CD4-positive, alpha-beta T cell treated with Interleukin-12 subunit alpha and Interleukin-12 subunit beta, for 1 hour (primary cell): Measurements from ENCODE around the gene ZNF511.
A peak's percentile ranks its signal among the peaks of the same experiment; 100 is the strongest.

Experiments
- DNase-seq: peaks from one replicate; pipeline ENCODE4 v3.0.0-alpha.2; 2020

The ZNF511 gene

GRCh38 chr10:133293810-133294119 is 14.9 kb upstream of the ZNF511 start:
- no peak for DNase-seq

- no peak for DNase-seq
These were observed 14.5 kb upstream of the ZNF511 start for GRCh38 chr10:133294189-133294588.

- DNase-seq, result no peak
These were observed 13.0 kb upstream of the ZNF511 start for GRCh38 chr10:133295426-133296320.

- DNase-seq, result no peak
These were observed 11.2 kb upstream of the ZNF511 start for GRCh38 chr10:133297504-133297903.

DNA sequence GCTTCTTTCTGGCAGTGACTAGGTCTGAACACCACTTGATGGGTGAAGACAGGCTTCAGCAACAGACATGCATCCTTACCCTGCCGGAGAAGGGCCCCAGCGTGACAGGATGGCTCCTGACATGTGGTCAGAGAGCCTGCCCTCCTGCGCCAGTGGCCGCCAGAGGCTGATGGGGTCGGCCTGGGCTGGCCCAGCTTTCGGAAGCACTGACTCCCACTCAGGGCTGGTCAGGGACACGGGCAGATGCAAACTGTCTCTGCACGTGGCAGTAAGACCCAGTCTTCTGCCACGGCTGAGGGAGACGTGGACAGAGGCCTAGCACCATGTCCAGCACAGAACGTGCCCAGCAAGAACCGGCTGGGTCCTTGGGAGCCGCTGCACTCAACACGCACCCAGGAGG is 10.2 kb upstream of the ZNF511 start:
- DNase-seq, result no peak

- DNase-seq, result no peak
These were observed 9.5 kb upstream of the ZNF511 start for GRCh38 chr10:133299224-133299623.

DNA sequence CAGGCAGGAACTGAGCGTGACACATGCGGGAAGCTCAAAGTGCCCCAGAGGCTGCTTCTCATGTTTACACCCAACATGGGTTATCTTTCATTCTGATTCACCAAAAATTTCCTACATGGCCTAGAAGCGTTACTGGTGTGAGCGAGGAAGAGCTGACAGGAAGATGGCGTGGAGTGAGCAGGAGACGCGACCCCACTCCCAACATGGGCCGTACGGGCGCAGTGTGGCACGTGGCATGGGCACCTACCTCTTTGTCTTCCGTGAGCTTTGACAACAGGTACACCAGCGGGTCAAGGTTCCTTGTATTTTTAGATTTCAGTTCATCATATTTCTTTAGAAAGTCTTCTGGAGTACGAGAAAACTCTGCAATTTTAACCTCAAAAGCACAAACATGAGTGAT is 9.0 kb upstream of the ZNF511 start:
- DNase-seq, result no peak

DNA sequence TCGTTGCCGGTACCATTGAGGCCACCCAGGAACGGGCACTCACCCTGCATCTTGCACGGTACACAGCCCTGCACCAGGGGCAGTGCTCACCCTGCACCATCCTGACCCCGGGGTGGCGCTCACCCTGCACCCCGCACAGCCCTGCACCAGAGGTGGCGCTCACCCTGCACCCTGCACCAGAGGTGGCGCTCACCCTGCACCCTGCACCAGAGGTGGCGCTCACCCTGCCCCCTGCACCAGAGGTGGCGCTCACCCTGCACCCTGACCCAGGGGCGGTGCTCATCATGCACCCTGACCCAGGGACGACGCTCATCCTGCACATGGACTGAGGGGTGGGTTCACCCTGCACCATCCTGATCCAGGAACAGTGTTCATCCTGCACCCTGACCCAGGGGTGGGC is 6.5 kb upstream of the ZNF511 start:
- DNase-seq, result no peak

GRCh38 chr10:133303206-133303605 is 5.5 kb upstream of the ZNF511 start:
- DNase-seq, result no peak

DNA sequence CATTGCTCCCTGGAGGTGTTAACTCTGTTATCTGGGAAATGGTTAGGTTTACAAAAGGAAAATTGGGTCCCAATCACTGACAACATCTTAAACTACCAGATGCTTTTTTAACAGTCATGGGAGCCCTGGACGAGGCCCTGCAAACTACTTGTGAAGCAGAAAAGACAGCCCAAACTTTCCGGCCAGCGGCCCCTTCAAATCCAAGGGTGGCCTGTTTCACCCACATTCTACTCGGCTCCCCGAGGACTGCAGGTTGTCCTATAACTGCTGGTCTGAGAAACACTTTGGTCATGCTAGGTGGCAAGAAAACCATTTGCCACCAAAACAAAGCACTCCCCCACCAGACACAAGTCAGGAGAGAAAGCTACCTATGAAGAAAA is 2.6 kb upstream of the ZNF511 start:
- DNase-seq, result no peak

DNA sequence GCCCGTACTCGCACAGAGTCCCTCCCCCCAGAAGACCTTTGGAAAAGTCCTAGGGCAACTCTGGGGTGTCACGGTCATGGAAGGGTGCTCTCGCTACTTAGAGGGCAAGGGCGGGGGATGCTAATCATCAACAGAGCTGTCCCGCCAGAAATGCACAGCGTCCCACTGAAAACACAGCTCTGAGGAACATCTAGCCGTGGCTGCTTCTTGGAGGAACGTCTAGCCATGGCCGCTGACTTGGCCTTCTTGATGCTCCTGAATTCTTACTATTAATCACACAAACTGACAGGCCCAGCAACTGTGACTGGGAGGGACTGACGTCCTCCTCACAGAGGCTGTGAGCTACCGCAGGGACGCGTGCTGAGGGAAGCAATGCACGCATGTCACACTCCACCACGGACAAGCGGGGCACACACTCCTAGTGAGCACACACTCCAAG is 1.8 kb upstream of the ZNF511 start:
- no peak for DNase-seq

- peak; percentile 91 for DNase-seq
These were observed 816 bp upstream of the ZNF511 start for GRCh38 chr10:133307776-133308420.

DNA sequence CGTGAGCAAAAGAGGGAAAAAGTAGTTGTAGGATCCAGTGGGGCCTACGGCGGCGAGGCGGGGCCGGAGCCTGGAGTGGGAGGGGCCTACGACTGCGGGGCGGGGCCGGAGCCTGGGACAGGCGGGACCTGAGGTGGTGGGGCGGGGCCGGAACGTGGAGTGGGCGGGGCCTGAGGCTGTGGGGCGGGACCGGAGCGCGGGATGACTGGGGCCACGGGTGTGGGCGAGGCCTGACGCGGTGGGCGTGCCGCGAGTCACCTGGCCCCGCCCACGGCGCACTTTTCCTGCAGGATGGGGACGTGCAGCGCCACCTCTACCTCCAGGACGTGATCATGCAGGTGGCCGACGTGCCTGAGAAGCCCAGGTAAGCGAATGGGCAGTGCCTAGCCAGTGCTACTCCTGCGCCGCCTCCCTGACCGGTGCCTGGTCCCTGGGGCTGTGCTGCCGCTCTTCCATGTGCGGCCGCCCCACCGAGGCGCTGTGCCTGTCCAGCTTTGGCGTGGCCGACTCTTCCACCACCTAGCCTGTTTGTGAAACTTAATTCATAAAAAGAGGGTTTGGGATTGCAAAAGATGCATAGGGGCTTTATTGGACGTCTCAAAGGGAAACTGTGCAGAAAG is 496 bp downstream of the ZNF511 start:
- DNase-seq, result peak; percentile 93

DNA sequence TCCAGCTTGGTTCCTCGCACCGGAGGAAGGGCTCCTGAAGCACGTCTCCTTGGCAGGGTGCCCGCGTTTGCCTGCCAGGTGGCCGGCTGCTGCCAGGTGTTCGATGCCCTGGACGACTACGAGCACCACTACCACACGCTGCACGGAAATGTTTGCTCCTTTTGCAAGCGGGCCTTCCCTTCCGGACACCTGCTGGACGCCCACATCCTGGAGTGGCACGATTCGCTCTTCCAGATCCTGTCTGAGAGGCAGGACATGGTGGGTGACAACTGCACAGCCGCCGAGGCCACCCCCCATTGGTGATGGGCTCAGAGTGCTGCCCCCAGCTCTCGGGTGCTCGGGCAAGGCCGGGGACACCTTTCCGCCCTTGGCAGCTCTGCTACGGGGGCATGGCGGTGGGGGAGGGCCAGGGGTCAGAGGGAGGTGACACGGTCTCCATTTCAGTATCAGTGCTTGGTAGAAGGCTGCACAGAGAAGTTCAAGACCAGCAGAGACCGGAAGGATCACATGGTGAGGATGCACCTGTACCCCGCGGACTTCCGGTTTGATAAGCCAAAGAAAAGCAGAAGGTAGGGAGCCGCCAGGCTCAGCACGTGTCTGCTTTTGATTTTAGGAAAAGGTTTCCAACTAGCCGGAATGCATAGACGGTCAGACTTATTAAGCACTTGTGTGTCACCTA is 1.1 kb downstream of the ZNF511 start:
- DNase-seq, result no peak

- DNase-seq, result no peak
These were observed 1.7 kb downstream of the ZNF511 start for GRCh38 chr10:133310399-133310755.

DNA sequence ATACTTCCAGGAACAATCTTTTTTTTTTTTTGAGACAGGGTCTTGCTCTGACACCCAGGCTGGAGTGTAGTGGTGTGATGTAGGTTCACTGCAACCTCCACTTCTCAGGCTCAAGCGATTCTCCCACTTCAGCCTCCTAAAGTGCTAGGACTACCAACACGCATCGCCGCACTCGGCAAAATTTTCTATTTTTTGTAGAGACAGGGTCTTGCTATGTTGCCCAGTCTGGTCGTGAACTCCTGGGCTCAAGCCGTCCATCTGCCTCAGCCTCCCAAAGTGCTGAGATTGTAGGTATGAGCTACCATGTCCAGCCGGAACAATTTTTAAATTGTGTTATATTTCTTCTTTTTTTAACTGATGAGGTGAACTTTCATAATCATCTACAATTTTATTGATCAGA is 2.1 kb downstream of the ZNF511 start:
- DNase-seq, result no peak

DNA sequence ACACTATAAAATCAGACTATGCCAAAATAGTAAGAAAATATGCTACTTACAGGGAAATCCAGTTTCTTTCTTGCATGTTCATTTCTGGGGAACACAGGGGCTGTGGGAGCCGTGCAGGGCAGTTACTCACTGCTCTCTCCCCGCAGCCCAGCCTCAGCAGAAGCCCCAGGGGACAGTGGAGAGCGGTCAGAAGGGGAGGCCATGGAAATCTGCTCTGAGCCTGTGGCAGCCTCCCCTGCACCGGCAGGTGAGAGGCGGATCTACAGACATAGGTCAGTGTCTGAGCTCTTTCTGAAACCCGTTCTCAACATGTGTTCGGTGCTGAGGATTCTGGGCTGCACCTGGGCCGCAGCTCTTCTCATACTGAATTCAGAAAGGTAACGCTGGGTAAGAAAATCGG is 2.9 kb downstream of the ZNF511 start:
- DNase-seq, result no peak

- no peak for DNase-seq
These were observed 3.5 kb downstream of the ZNF511 start for GRCh38 chr10:133312016-133312768.

- no peak for DNase-seq
These were observed 4.0 kb downstream of the ZNF511 start for GRCh38 chr10:133312769-133313145.

GRCh38 chr10:133313192-133313591 is 4.5 kb downstream of the ZNF511 start:
- no peak for DNase-seq

DNA sequence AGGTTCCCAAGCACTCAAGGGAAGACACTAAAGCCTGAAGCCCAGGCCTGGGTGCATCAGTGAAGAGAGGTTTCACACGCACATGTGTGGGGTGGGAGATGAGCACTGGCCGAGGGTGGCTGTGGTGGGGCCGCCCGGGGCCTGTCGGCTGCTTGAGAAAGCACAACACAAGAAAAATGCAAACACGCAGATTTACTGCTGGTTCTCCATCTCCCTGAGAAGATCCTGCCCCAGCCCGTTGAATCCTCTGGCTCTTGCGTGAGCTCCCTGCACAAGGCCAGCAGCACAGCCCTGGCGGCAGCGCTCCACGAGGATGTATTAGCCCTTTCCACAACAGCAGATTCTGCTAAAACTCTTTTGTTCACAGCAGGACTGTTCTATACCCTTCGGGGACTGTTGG is 6.2 kb downstream of the ZNF511 start:
- no peak for DNase-seq

DNA sequence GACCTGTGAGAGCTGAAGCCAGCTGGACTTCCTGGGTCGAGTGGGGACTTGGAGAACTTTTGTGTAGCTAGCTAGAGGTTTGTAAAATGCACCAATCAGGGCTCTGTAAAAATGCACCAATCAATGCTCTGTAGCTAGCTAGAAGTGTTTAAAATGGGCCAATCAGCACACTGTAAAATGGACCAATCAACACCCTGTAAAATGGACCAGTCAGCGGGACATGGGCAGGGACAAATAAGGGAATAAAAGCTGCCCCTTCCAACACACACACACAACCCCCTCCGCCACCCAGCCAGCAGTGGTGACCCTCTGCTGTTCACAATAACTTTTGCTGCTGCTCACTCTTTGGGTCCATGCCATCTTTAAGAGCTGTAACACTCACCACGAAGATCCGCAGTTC is 7.1 kb downstream of the ZNF511 start:
- DNase-seq, result no peak

DNA sequence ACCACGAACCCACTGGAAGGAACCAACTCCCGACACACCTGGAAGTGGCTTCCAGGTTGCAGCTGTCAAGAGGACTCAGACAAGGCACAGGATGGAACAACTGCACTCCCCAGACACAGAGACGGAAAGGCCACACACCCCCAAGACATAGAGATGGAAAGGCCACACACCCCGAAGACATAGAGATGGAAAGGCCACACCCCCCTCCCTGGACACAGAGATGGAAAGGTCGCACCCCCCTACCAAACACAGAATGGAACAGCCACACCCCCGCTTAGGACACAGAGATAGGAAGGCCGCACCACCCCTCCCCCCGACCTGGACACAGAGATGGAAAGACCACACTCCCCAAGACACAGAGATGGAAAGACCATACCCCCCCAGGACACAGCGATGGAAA is 7.6 kb downstream of the ZNF511 start:
- DNase-seq, result no peak
